Measurements from ENCODE around the gene GCAT. TPM values are rescaled to one million over a fixed set of nuclear protein-coding genes. Genes with fewer than 3 reads are reported as not detected.
"Not testable (repeated sequence)": the region's sequence is repeated elsewhere in the genome, so short reads cannot be mapped to it uniquely, and the experiment has no call there.

Gene GCAT
- total and polyA plus RNA-seq, 3 donors from 2014 or later, result 21.4 to 40.6 (median 36.7) TPM

DNA sequence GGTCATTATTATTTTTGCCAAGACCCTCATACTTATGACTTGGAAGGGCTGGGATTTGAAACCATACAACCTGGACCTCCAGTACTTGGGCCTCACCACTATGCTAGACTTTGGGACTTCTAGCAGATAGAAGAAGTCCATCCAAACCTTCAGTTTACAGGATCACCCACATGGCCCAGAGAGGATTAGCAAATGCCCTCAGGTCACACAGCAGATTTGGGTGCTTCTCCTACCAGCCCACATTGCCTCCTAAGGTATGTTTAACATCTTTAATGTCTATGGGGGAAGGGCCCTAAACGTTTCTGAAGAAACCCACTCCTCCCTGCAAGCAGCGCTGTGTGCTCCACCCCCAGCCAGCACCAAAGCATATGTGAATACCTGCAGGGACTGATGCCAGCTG lies 17.5 kb upstream of the GCAT start:
- intact Hi-C loops (cut with DNase I; ENCODE audit: low total_unique reads), result loop anchor here (10.0 kb wide), 1 partner anchor 125 kb away; no protein-coding TSS in a partner anchor
- H3K9me3 ChIP-seq, result no peaks in the 10 kb centered on the region

DNA sequence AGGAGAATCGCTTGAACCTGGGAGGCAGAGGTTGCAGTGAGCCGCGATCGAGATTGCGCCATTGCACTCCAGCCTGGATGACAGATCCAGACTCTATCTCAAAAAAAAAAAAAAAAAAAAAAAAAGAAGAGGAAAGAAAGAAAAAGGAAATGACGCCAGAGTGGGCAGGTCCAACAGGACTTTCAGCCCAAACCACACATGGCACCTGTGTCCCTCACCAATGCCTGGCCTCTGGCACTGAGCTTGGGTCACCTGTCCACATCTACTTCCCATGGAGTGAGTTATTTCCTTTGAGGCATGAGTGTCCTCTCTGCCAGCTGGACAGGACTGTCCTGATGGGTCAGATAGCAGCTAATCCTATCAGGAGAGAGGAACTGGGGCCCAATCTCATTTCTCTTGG lies 15.2 kb upstream of the GCAT start:
- WGBS, 2 donors, result 92 to 97% methylated on average over 6 of the region's 6 CpGs
- Histone ChIP-seq H3K9me3 (no peaks in the 10 kb centered on the region), H3K36me3 (ENCODE audit: low read depth, missing control alignments) (no peaks in the 10 kb centered on the region), H3K27me3 (no peaks in the 10 kb centered on the region), H3K4me1 (no peaks in the 10 kb centered on the region), H3K27ac (no peak overlapping the region), H3K4me3 (no peak overlapping the region)
- intact Hi-C loops (cut with DNase I; ENCODE audit: low total_unique reads), result loop anchor here (10.0 kb wide), 1 partner anchor 128 kb away; no protein-coding TSS in a partner anchor
- no peak for DNase-seq
- no peak for TF ChIP-seq POLR2A (IDR thresholded peaks at IDR 0.05)
- TF ChIP-seq, protein P1, sequence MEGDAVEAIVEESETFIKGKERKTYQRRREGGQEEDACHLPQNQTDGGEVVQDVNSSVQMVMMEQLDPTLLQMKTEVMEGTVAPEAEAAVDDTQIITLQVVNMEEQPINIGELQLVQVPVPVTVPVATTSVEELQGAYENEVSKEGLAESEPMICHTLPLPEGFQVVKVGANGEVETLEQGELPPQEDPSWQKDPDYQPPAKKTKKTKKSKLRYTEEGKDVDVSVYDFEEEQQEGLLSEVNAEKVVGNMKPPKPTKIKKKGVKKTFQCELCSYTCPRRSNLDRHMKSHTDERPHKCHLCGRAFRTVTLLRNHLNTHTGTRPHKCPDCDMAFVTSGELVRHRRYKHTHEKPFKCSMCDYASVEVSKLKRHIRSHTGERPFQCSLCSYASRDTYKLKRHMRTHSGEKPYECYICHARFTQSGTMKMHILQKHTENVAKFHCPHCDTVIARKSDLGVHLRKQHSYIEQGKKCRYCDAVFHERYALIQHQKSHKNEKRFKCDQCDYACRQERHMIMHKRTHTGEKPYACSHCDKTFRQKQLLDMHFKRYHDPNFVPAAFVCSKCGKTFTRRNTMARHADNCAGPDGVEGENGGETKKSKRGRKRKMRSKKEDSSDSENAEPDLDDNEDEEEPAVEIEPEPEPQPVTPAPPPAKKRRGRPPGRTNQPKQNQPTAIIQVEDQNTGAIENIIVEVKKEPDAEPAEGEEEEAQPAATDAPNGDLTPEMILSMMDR (IDR thresholded peaks at IDR 0.05), result no peak

More for the DNA sequence above, 17.5 kb upstream of the GCAT start:
- no peak overlapping the region for H3K27ac ChIP-seq
- TF ChIP-seq POLR2A (IDR thresholded peaks at IDR 0.05), result no peak
- TF ChIP-seq, protein P1 (IDR thresholded peaks at IDR 0.05), result no peak
- WGBS, 2 donors, result 50 to 71% methylated on average over 2 of the region's 2 CpGs
- H3K4me3 ChIP-seq, result no peak overlapping the region
- DNase-seq, result no peak
- no peaks in the 10 kb centered on the region for H3K4me1 ChIP-seq
- H3K27me3 ChIP-seq, result no peaks in the 10 kb centered on the region
- no peaks in the 10 kb centered on the region for H3K36me3 ChIP-seq (ENCODE audit: low read depth, missing control alignments)

DNA sequence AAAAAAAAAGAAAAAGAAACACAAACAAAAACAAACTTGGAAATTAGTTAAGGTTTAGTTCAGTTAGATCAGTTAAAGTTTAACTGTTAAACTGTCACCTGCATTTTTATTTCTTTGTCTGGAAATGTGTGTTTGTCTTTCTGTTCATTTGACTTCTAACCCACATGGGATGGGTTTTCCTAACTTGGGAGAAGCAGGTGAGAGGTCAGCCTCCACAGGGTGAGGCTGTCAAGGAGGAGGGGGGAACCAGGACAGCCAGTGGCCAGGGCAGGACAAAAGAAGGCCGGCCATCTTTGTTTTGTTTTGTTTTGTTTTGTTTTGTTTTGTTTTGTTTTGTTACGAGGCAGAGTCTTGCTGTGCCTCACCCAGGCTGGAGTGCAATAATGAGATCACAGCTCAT lies 13.4 kb upstream of the GCAT start:
- WGBS, 2 donors, result 82 to 90% methylated on average over 2 of the region's 2 CpGs
- no peak for TF ChIP-seq POLR2A (IDR thresholded peaks at IDR 0.05)
- TF ChIP-seq, protein P1 (IDR thresholded peaks at IDR 0.05), result no peak
- Histone ChIP-seq H3K4me3 (no peak overlapping the region), H3K9me3 (no peaks in the 10 kb centered on the region), H3K4me1 (no peaks in the 10 kb centered on the region), H3K36me3 (ENCODE audit: low read depth, missing control alignments) (no peaks in the 10 kb centered on the region), H3K27ac (no peak overlapping the region), H3K27me3 (no peaks in the 10 kb centered on the region)
- no peak for DNase-seq
- intact Hi-C loops (cut with DNase I; ENCODE audit: low total_unique reads), result loop anchor here (10.0 kb wide), 1 partner anchor 130 kb away; no protein-coding TSS in a partner anchor

DNA sequence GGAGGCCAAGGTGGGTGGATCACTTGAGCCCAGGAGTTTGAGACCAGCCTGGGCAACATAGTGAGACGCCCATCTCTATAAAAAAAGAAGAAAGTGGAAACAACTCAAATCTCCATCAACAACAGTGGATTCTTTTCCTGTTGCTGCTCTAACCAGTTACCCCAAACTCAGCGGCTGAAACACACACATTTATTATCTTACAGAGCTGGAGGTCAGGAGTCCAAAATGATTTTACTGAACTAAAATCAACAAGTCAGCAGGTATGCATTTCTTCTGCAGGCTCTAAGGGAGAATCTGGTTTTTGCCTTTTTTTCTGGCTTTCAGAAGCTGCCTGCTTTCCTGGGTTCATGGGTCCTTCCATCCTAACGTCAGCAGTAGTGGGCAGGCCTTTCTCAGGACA lies 11.7 kb upstream of the GCAT start:
- no peaks in the 10 kb centered on the region for H3K36me3 ChIP-seq (ENCODE audit: low read depth, missing control alignments)
- no peak overlapping the region for H3K4me3 ChIP-seq
- no peaks in the 10 kb centered on the region for H3K4me1 ChIP-seq
- no peak for DNase-seq
- TF ChIP-seq, protein P1 (IDR thresholded peaks at IDR 0.05), result no peak
- TF ChIP-seq POLR2A (IDR thresholded peaks at IDR 0.05), result no peak
- intact Hi-C loops (cut with DNase I; ENCODE audit: low total_unique reads), result loop anchor here (10.0 kb wide), 1 partner anchor 131 kb away; no protein-coding TSS in a partner anchor
- WGBS, 2 donors, result 65 to 82% methylated on average over 3 of the region's 3 CpGs
- no peaks in the 10 kb centered on the region for H3K27me3 ChIP-seq
- no peak overlapping the region for H3K27ac ChIP-seq
- no peaks in the 10 kb centered on the region for H3K9me3 ChIP-seq

DNA sequence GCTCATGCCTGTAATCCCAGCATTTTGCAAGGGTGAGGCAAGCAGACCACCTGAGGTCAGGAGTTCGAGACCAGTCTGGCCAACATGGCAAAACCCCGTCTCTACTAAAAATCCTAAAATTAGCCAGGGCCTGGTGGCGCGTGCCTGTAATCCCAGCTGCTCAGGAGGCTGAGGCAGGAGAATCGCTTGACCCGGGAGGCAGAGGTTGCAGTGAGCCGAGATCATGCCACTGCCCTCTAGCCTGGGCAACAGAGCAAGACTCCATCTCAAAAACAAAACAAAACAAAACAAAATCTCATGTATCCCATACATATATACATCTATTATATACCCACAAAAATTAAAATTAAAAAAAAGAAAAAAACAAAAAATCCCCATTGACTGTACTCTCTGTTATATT lies 10.5 kb upstream of the GCAT start:
- WGBS, 2 donors, result 90 to 94% methylated on average over 7 of the region's 7 CpGs
- not testable (repeated sequence) for H3K27me3 ChIP-seq; DNase-seq; H3K9me3 ChIP-seq; H3K4me1 ChIP-seq; H3K36me3 ChIP-seq (ENCODE audit: low read depth, missing control alignments); H3K27ac ChIP-seq; H3K4me3 ChIP-seq
- intact Hi-C loops (cut with DNase I; ENCODE audit: low total_unique reads), result loop anchor here (10.0 kb wide), 1 partner anchor 132 kb away; no protein-coding TSS in a partner anchor

All from testis (tissue), 3 donors.